Measurements from ENCODE around the gene SHANK3.

DNA sequence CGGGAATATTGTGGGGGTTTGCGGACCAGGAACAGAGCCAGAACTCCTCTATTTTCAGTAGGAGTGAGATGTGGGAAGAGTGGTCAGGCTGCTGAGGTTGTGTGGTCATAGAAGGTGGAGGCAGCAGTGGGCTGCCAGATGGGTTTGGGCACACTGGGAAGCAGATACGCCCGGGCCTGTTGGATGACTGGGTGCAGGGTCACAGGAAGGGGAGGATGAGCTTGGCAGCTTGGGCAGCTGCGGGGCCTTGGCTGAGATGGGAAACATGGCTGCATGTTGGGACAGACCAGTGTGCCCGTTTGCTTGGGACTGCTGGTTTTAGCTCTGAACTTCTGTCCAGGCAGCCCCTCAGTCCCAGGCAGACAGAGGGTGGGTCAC, 11.4 kb downstream of the SHANK3 start:
- TF ChIP-seq, protein P1, sequence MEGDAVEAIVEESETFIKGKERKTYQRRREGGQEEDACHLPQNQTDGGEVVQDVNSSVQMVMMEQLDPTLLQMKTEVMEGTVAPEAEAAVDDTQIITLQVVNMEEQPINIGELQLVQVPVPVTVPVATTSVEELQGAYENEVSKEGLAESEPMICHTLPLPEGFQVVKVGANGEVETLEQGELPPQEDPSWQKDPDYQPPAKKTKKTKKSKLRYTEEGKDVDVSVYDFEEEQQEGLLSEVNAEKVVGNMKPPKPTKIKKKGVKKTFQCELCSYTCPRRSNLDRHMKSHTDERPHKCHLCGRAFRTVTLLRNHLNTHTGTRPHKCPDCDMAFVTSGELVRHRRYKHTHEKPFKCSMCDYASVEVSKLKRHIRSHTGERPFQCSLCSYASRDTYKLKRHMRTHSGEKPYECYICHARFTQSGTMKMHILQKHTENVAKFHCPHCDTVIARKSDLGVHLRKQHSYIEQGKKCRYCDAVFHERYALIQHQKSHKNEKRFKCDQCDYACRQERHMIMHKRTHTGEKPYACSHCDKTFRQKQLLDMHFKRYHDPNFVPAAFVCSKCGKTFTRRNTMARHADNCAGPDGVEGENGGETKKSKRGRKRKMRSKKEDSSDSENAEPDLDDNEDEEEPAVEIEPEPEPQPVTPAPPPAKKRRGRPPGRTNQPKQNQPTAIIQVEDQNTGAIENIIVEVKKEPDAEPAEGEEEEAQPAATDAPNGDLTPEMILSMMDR (tag by site-specific recombination; IDR thresholded peaks at IDR 0.05) = no peak
- TF ChIP-seq ZNF830 (tag by site-specific recombination; IDR thresholded peaks at IDR 0.05; ENCODE audit: low read depth) (no peak), ZBTB1 (tag by site-specific recombination; IDR thresholded peaks at IDR 0.05) (no peak), ZNF274 (IDR thresholded peaks at IDR 0.05; ENCODE audit: low read length) (no peak), ZNF274 (tag by site-specific recombination; IDR thresholded peaks at IDR 0.05; ENCODE audit: borderline replicate concordance) (no peak), ZNF792 (tag by site-specific recombination; IDR thresholded peaks at IDR 0.05) (no peak), ZNF629 (tag by site-specific recombination; IDR thresholded peaks at IDR 0.05) (no peak)
- TF ChIP-seq, protein P2, sequence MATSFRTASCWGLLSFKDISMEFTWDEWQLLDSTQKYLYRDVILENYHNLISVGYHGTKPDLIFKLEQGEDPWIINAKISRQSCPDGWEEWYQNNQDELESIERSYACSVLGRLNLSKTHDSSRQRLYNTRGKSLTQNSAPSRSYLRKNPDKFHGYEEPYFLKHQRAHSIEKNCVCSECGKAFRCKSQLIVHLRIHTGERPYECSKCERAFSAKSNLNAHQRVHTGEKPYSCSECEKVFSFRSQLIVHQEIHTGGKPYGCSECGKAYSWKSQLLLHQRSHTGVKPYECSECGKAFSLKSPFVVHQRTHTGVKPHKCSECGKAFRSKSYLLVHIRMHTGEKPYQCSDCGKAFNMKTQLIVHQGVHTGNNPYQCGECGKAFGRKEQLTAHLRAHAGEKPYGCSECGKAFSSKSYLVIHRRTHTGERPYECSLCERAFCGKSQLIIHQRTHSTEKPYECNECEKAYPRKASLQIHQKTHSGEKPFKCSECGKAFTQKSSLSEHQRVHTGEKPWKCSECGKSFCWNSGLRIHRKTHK (tag by site-specific recombination; IDR thresholded peaks at IDR 0.05) = no peak
